GM19395 (cell line): ENCODE measurements around the gene SPTBN5.

Source experiments
- ATAC-seq: cut with Tn5 transposase; IDR thresholded peaks from one replicate; pipeline ENCODE4 v1.9.1; 2021; ENCODE audit warnings: mild to moderate bottlenecking, moderate library complexity; ENCODE audit not compliant: unreplicated experiment

The SPTBN5 gene

DNA sequence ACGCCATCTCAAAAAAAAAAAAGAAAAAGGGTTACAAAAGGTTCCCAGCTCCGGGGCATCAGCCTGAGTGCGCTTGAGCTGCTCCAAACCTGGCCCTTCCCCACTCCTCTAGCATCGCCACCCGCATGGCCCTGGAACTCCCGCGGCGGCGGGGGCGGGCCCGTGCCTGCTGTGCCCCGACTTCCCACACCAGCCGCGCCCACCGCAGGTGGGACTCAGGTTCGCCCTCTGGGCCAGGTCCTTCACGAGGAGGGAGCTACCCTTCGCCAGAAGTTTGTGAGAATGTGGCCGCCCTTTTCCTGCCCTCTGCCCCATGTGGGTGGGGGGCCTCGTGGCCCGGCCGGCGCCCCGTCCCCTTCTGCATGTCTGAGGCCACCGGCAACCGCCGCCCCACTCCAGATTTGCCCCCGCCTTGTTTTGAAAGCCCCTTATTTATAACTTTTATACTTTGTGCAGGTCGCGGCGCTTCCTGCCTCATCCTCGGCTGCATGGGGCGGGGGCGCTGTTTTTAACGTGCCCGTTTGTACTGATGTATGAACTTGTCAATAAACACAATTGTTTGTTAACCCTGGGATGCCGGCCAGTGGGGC, 66.5 kb downstream of the SPTBN5 start:
- ATAC-seq = no peak

DNA sequence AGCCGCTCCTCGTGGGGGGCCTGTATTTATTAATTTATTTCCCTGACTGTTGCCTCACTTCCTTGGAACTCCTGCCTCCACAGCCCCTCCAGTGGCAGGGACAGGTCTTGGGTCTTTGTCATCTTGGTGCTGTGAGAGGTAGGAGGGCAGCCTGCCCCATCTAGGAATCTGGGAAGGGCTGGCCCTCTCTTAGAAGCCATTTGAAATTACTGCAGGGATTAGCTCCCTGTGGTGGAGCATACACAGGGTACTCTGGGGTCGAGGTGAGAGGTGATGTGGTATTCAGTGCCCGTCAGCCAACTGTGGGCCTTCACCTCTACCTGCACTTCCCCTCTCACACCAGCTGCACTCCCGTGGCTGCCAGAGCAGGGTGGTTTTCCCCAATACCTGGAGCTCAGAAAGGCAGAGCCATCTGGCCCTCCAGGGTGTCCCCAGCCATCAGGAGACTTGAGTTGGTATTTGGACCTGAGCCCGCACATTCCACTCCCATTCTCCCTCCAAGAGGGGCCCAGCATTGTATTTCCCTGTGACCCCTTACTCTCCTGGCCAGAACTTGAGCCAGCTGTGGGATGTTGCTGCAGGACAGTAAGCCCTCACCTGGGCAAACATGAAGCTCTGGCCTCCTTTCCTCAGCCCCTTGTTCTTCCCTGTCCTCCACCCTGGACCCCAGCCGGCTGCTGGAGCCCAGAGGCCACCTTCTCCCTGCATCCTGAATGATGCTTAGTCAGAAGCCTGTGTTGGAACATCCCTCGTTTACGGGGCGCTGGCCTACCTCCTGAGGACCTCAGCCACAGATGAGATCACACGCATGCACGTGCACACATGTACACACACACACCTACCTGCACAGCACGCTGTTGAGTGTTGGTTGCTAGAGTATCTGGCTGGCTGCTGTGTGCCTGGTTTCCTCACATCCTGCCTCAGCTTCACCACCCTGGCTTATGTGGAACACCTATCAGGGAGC, 68.0 kb downstream of the SPTBN5 start:
- ATAC-seq = no peak

DNA sequence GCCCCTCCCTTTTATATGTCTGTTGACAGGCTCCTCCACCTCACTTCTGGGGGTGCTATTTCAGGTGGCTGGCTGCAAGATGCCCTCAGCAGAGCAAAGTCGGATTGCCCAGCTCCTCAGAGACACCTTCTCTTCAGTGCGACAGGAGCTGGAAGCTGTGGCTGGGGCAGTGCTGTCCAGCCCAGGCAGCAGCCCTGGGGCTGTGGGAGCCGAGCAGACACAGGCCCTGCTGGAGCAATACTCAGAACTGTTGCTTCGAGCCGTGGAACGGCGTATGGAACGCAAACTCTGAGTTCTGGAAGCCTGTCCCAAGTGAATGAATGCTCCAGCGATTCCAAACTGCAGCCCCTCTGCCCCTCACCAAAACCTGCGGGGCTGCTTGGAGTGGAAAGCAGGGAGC, 68.7 kb downstream of the SPTBN5 start:
- ATAC-seq = no peak

- no peak for ATAC-seq
Observed at GRCh38 chr15:41824062-41824745, 69.6 kb downstream of the SPTBN5 start.

- ATAC-seq = no peak
Observed at GRCh38 chr15:41823502-41823901, 70.4 kb downstream of the SPTBN5 start.

GRCh38 chr15:41822957-41823356, 70.9 kb downstream of the SPTBN5 start:
- no peak for ATAC-seq

DNA sequence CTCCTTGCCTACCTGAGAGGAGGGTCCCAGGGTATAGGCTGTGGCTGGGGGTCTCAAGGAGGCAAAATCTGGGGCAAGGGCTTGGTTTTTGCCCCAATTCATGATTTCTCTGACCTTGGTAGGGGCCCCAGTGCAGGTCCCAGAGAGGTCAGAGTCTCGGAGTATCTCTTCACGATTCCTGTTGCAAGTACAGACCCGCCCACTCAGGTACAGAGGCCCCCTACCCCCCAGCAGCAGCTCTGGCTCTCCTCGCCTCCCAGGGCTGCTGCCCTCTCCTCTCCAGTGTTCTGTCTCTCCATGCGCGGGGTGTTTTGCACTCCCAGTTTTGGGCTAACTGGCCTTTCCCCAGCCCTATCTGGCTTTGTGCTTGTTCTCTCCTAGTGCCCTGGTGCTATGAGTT, 71.4 kb downstream of the SPTBN5 start:
- ATAC-seq = no peak

- no peak for ATAC-seq
Observed at GRCh38 chr15:41821831-41822230, 72.0 kb downstream of the SPTBN5 start.

GRCh38 chr15:41820791-41821423, 72.9 kb downstream of the SPTBN5 start:
- no peak for ATAC-seq

DNA sequence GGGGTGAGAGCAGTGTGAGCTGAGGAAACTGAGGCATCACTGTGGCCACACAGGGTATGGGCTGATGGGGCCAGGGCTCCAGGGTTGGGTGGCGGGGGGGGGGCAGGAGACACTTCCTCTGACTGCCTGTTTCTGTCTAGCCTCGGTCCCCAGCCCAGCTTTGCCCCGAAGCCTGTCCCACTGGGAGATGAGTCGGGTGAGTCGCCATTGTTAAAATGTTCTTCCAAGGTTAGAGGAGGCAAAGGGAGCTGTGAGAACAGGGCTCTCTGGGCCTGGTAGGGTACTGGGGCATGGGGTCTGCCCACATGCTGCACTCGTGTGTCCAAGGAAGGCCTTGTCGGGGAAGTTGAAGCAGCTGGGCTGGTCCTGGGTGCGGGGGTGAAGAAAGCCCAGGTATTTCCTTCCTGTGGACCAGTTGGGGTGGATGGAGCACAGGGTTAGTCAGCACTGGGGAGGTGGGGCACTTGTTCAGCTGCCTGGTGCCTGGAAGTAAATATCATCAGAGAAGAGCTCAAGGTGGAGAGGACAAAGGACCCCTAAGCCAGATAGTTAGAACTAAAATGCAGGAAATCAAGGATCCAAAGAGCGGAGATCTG, 74.3 kb downstream of the SPTBN5 start:
- ATAC-seq = no peak

DNA sequence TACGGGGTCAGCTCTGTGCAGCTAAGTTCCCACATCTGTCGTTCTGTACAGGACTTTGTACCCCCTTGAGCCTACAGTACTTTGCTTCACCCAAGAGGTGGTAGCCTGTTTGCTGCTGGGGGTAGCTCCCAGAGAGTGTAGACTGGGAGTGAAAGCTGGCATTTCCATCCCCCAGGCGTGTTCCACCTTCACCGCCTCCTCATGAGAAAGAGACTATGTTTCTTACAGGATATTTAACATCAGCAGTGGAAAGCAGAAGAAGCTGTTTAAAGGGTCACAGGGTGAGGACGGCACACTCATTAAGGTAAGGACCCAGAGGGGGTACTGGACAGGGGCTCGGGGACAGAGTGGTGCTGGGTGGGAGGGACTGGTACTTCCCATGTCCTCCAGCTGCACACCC, 76.1 kb downstream of the SPTBN5 start:
- no peak for ATAC-seq

GRCh38 chr15:41817327-41817726, 76.5 kb downstream of the SPTBN5 start:
- ATAC-seq = no peak

DNA sequence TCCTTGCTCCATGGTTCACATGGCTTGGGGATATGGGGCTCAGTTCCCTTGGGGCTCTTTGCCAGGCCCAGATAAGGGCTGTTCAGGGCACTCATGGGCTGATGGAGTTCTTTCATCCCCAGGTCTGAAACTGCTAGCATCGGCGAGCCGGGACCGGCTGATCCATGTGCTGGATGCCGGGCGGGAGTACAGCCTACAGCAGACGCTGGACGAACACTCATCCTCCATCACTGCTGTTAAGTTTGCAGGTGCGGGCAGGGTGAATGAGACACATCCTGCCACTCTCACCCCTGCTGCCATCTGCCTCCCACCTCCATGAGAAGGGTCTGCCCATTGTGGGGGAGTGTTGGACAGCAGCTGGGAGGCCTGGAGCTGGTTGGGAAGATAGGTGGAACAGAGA, 77.1 kb downstream of the SPTBN5 start:
- ATAC-seq = no peak

- ATAC-seq = no peak
Observed at GRCh38 chr15:41814534-41814933, 79.3 kb downstream of the SPTBN5 start.

GRCh38 chr15:41813426-41813825, 80.4 kb downstream of the SPTBN5 start:
- no peak for ATAC-seq

DNA sequence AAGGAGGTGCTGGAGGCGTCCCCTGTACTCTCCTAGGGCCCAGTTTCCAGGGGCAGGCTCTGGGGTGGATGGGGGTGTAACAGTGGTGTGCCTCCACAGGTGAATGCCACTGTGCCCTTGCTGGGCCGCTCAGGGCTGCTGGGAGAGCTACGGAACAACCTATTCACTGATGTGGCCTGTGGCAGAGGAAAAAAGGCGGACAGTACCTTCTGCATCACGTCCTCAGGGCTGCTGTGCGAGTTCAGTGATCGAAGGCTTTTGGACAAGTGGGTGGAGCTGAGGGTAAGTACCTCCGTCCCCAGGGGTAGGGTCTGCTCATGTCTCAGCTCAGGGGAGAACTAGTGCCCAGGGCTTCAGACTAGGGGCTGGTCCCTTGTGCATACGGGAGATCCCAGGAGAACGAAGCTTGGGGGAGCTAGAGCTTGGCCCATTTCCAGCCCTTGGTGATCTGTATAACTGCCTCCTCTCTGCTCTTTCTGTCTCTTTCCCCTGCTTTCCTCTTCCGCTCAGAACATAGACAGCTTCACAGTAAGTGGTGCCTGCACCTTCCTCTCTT, 81.0 kb downstream of the SPTBN5 start:
- ATAC-seq = no peak

DNA sequence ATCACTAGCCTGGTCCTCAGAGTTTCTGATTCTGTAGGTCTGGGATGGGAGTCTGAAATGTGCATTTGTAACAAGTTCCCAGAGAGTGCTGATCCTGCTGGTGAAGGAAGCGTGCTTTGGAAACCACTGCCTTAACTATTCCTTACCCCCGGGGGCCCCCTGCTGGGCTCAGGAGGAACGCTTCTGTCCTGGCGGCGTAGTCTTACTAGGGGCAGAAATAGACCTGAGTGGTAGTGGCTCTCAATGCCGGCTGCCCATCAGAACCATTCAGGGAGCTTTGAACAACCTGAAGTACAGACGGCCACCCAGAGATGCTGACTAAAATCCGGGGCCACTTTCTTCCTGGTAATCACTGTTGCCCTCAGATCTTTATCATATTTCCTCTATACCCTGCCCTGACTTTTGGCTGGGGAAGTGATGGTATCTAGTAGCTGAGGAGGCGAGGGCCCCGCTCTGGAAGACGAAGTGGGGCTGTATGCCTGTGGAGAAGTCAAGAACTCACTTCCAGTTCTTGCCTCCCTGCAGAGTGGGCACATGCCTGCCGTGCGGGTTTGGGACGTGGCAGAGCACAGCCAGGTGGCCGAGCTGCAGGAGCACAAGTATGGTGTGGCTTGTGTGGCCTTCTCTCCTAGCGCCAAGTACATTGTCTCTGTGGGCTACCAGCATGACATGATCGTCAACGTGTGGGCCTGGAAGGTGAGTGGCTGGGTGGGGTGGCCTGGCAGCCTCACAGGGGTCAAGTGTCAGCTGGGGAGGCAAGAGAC, 82.2 kb downstream of the SPTBN5 start:
- ATAC-seq = no peak

- ATAC-seq = no peak
Observed at GRCh38 chr15:41810651-41811431, 83.0 kb downstream of the SPTBN5 start.
